SK-N-SH (cell line): ENCODE measurements around the gene ZBTB16. TPM values are rescaled to one million over a fixed set of nuclear protein-coding genes. Genes with fewer than 3 reads are reported as not detected.

Experiments
- CTCF ChIA-PET: fragments of 300-600, 350-600 bp; formaldehyde crosslinking; extraction: SDS; loops from one replicate; lab custom pipeline; 2021; lab: Yijun Ruan, JAX
- POLR2A ChIA-PET: fragments of 350-600 bp; sonication (Branson Sonifier 250); formaldehyde crosslinking; extraction: SDS; loops from one replicate; lab custom pipeline; 2020; ENCODE audit warnings: antibody characterized with exemption, inconsistent platforms; lab: Yijun Ruan, JAX
- DNase-seq: peaks from one replicate; pipeline ENCODE4 v3.0.0; 2012
- H2AFZ ChIP-seq: fragments of 200-600 bp; sonication (generic); 2 replicates; pipeline ENCODE4 v1.8.1; 2016; ENCODE audit warnings: antibody characterized with exemption, mild to moderate bottlenecking, low read depth
- H3F3A ChIP-seq: fragments of 200-600 bp; sonication (generic); replicated peaks from 2 replicates; pipeline ENCODE3; 2016; ENCODE audit warnings: antibody characterized with exemption, mild to moderate bottlenecking; ENCODE audit not compliant: insufficient read depth
- H3K27ac ChIP-seq, 2 experiments: fragments of 200-500 bp in 1 of 2; fragments of 200-600 bp in 1 of 2; sonication (Bioruptor generic) in 1 of 2; sonication (generic), shearing (Covaris generic) in 1 of 2; 2 replicates each; pipeline versions ENCODE4 v1.5.1 to v1.6.1; 2014 to 2016; ENCODE audit warnings: low read depth in 2 of 2, inconsistent platforms in 1 of 2, low read length in 1 of 2, mild to moderate bottlenecking in 1 of 2, mixed read lengths in 1 of 2
- H3K27me3 ChIP-seq: fragments of 200-600 bp; sonication (generic), shearing (Covaris generic); 2 replicates; pipeline ENCODE4 v1.6.1; 2016; ENCODE audit warnings: mixed run types; ENCODE audit not compliant: insufficient read depth
- H3K36me3 ChIP-seq, 2 experiments: fragments of 200-500 bp in 1 of 2; fragments of 200-600 bp in 1 of 2; sonication (Bioruptor generic) in 1 of 2; sonication (generic) in 1 of 2; replicated peaks in 1 of 2; 2 replicates each; pipeline versions ENCODE3 to v1.5.1; 2014 to 2016; ENCODE audit warnings: low read length in 1 of 2, mild to moderate bottlenecking in 1 of 2; ENCODE audit not compliant: insufficient read depth in 2 of 2, control insufficient read depth in 1 of 2
- H3K4me1 ChIP-seq, 2 experiments: fragments of 200-500 bp in 1 of 2; fragments of 200-600 bp in 1 of 2; sonication (Bioruptor generic) in 1 of 2; sonication (generic), shearing (Covaris generic) in 1 of 2; 2 replicates each; pipeline versions ENCODE4 v1.5.1 to v1.6.1; 2014 to 2016; ENCODE audit warnings: low read depth in 1 of 2, low read length in 1 of 2, mixed run types in 1 of 2; ENCODE audit not compliant: insufficient read depth in 2 of 2, control insufficient read depth in 1 of 2
- H3K4me2 ChIP-seq: fragments of 200-600 bp; sonication (generic), shearing (Covaris generic); 2 replicates; pipeline ENCODE4 v1.6.1; 2017; ENCODE audit warnings: mixed run types
- H3K4me3 ChIP-seq, 2 experiments: fragments of 200-500 bp in 1 of 2; fragments of 200-600 bp in 1 of 2; sonication (Bioruptor generic) in 1 of 2; sonication (generic), shearing (Covaris generic) in 1 of 2; 2 replicates each; pipeline versions ENCODE4 v1.5.1 to v1.8.1; 2014 to 2016; ENCODE audit warnings: low read depth in 2 of 2, inconsistent platforms in 1 of 2, low read length in 1 of 2, mild to moderate bottlenecking in 1 of 2, mixed read lengths in 1 of 2, moderate library complexity in 1 of 2
- H3K79me2 ChIP-seq: fragments of 200-600 bp; sonication (generic); 2 replicates; pipeline ENCODE4 v1.8.1; 2017; ENCODE audit warnings: mild to moderate bottlenecking; ENCODE audit not compliant: insufficient read depth
- H3K9ac ChIP-seq: fragments of 200-600 bp; sonication (generic); 2 replicates; pipeline ENCODE4 v1.6.1; 2017; ENCODE audit warnings: mixed run types
- H3K9me2 ChIP-seq: fragments of 200-600 bp; sonication (generic); 2 replicates; pipeline ENCODE4 v1.6.1; 2017; ENCODE audit warnings: mixed run types
- H3K9me3 ChIP-seq: fragments of 200-600 bp; sonication (generic); 2 replicates; pipeline ENCODE4 v1.6.1; 2017; ENCODE audit warnings: mixed run types, mild to moderate bottlenecking, moderate library complexity
- H4K20me1 ChIP-seq: fragments of 200-600 bp; sonication (generic); 2 replicates; pipeline ENCODE4 v1.6.1; 2017; ENCODE audit warnings: mild to moderate bottlenecking, mixed run types; ENCODE audit not compliant: insufficient read depth
- GATA2 ChIP-seq: sonication (generic); formaldehyde crosslinking; IDR thresholded peaks from 2 replicates; pipeline ENCODE4 v1.5.0; 2020; ENCODE audit warnings: mild to moderate bottlenecking, missing genetic modification reagents
- JUND ChIP-seq: IDR thresholded peaks from 2 replicates; pipeline ENCODE4 v1.4.0; 2012
- MXI1 ChIP-seq: IDR thresholded peaks from 2 replicates; pipeline ENCODE4 v1.6.1; 2012; ENCODE audit warnings: mild to moderate bottlenecking, low read depth, low read length, improper control_type of control experiment
- NFIC ChIP-seq: IDR thresholded peaks from 2 replicates; pipeline ENCODE4 v1.4.0; 2012; ENCODE audit warnings: borderline replicate concordance
- POLR2AphosphoS5 ChIP-seq: IDR thresholded peaks from 2 replicates; pipeline ENCODE4 v1.6.1; 2012; ENCODE audit warnings: low read depth, low read length
- RAD21 ChIP-seq: IDR thresholded peaks from 2 replicates; pipeline ENCODE4 v1.6.1; 2012; ENCODE audit warnings: mild to moderate bottlenecking, low read length
- RCOR1 ChIP-seq: fragments of 150-350 bp; IDR thresholded peaks from 2 replicates; pipeline ENCODE4 v1.6.1; 2017; ENCODE audit warnings: antibody characterized with exemption, low read length
- RXRA ChIP-seq: IDR thresholded peaks from 2 replicates; pipeline ENCODE4 v1.4.0; 2012; ENCODE audit warnings: low read depth, mild to moderate bottlenecking, borderline replicate concordance
- SIN3A ChIP-seq: IDR thresholded peaks from 2 replicates; pipeline ENCODE4 v1.6.1; 2012; ENCODE audit warnings: low read depth, mild to moderate bottlenecking, low read length, moderate library complexity, borderline replicate concordance
- TEAD4 ChIP-seq: IDR thresholded peaks from 2 replicates; pipeline ENCODE4 v1.4.0; 2012; ENCODE audit warnings: mild to moderate bottlenecking, borderline replicate concordance; ENCODE audit not compliant: insufficient read depth
- ZBTB33 ChIP-seq: IDR thresholded peaks from 2 replicates; pipeline ENCODE4 v1.4.0; 2012; ENCODE audit warnings: low read depth, borderline replicate concordance
- WGBS: methylation state at CpG from one replicate; pipeline ENCODE4 v1.1.6; 2017; ENCODE audit warnings: low lambda C conversion rate; 5-methylcytosine and 5-hydroxymethylcytosine counted together
- polyA plus RNA-seq, 3 experiments: library from polyadenylated mRNA; depleted of rRNA; stranded (reverse); fragments of >200 nt; gene quantifications; 2 replicates each; pipeline ENCODE4 v1.2.3, GENCODE V29; 2012

Gene ZBTB16
- polyA plus RNA-seq, 1 of the 3 experiments (the other 2 are of a cell fraction), result not detected

GRCh38 chr11:114105611-114106010, 46.1 kb downstream of the ZBTB16 start (continued):
- no peak for TF ChIP-seq JUND

- no peaks in the 10 kb centered on the region for H3F3A ChIP-seq
- H3K4me1 ChIP-seq, result no peaks in the 10 kb centered on the region
- ChIA-PET CTCF (interaction anchor here (1.0 kb wide), 1 partner anchor 155 kb away, joined by 3 read pairs; no protein-coding TSS in a partner anchor), POLR2A (no interaction called here)
- DNase-seq, result no peak
- H3K79me2 ChIP-seq, result no peaks in the 10 kb centered on the region
- H2AFZ ChIP-seq, result no peak overlapping the region
- no peak overlapping the region for H3K9ac ChIP-seq
- H3K9me3 ChIP-seq, result no peaks in the 10 kb centered on the region
- no peaks in the 10 kb centered on the region for H4K20me1 ChIP-seq
- H3K36me3 ChIP-seq, result no peaks in the 10 kb centered on the region
- no peak overlapping the region for H3K4me3 ChIP-seq
- no peaks in the 10 kb centered on the region for H3K9me2 ChIP-seq
- H3K27me3 ChIP-seq, result peaks cover 31% of the 10 kb centered on the region; the same call in 1 of the 2 replicates
- TF ChIP-seq GATA2 (no peak), MXI1 (no peak)
- no peak overlapping the region for H3K27ac ChIP-seq
- WGBS, result 47% methylated on average over 8 of the region's 8 CpGs
- no peak overlapping the region for H3K4me2 ChIP-seq
Observed at GRCh38 chr11:114106047-114106446, 46.5 kb downstream of the ZBTB16 start.

- Histone ChIP-seq H3K9me2 (no peaks in the 10 kb centered on the region), H3K9ac (no peak overlapping the region), H4K20me1 (no peaks in the 10 kb centered on the region), H3K79me2 (no peaks in the 10 kb centered on the region), H3K4me1 (no peaks in the 10 kb centered on the region), H3K9me3 (no peaks in the 10 kb centered on the region), H2AFZ (no peak overlapping the region), H3K27me3 (peaks cover 31% of the 10 kb centered on the region; the same call in 1 of the 2 replicates), H3K27ac (no peak overlapping the region), H3K4me3 (no peak overlapping the region), H3K4me2 (no peak overlapping the region), H3F3A (no peaks in the 10 kb centered on the region), H3K36me3 (no peaks in the 10 kb centered on the region)
- DNase-seq, result no peak
- POLR2A ChIA-PET, result no interaction called here
- no peak for TF ChIP-seq RCOR1
- TF ChIP-seq POLR2AphosphoS5, result no peak
- no peak for TF ChIP-seq RXRA
- no peak for TF ChIP-seq NFIC
- no peak for TF ChIP-seq ZBTB33
- TF ChIP-seq SIN3A, result no peak
- no peak for TF ChIP-seq TEAD4
- no peak for TF ChIP-seq RAD21
- CTCF ChIA-PET, result interaction anchor here (0.8 to 2.7 kb wide), 3 partner anchors 8 to 155 kb away, joined by 3 to 10 read pairs (median 3); no protein-coding TSS in a partner anchor
- 56% methylated on average over 6 of the region's 6 CpGs for WGBS
Observed at GRCh38 chr11:114106986-114107385, 47.5 kb downstream of the ZBTB16 start.
